Aorta (tissue), 5 donors: ENCODE data around the gene NUP153. TPM values are rescaled to one million over a fixed set of nuclear protein-coding genes. Genes with fewer than 3 reads are reported as not detected.

Source experiments
- ATAC-seq: fragments of 200-7000 bp; cut with Tn5 transposase; one replicate; pipeline ENCODE4 v1.9.1; 2022; ENCODE audit warnings: moderate library complexity; ENCODE audit not compliant: low FRiP score
- DNase-seq, 2 donors: peaks; one replicate each; pipeline ENCODE4 v3.0.0-alpha.2; 2020
- H3K27ac ChIP-seq, 2 donors: one replicate each; pipeline ENCODE4 v1.5.1; 2013; ENCODE audit warnings: low read length in 2 of 2, mild to moderate bottlenecking in 2 of 2, moderate library complexity in 2 of 2, control low read depth in 1 of 2, inconsistent platforms in 1 of 2, low read depth in 1 of 2
- H3K27me3 ChIP-seq, 2 donors: one replicate each; pipeline ENCODE4 v1.6.1; 2013; ENCODE audit warnings: control low read depth in 1 of 2, low read length in 1 of 2, mild to moderate bottlenecking in 1 of 2, moderate library complexity in 1 of 2; ENCODE audit not compliant: insufficient read depth in 2 of 2, control insufficient read depth in 1 of 2
- H3K36me3 ChIP-seq, 2 donors: one replicate each; pipeline ENCODE4 v1.6.1; 2013; ENCODE audit warnings: control low read depth in 1 of 2, low read length in 1 of 2, mild to moderate bottlenecking in 1 of 2; ENCODE audit not compliant: insufficient read depth in 2 of 2, control insufficient read depth in 1 of 2
- H3K4me1 ChIP-seq, 2 donors: one replicate each; pipeline ENCODE4 v1.6.1; 2013; ENCODE audit warnings: low read length in 2 of 2, control low read depth in 1 of 2, mild to moderate bottlenecking in 1 of 2, moderate library complexity in 1 of 2; ENCODE audit not compliant: insufficient read depth in 2 of 2, control insufficient read depth in 1 of 2
- H3K4me3 ChIP-seq, 2 donors: one replicate each; pipeline ENCODE4 v1.5.1; 2013; ENCODE audit warnings: low read length in 2 of 2, control low read depth in 1 of 2, mild to moderate bottlenecking in 1 of 2
- H3K9me3 ChIP-seq: one replicate; pipeline ENCODE4 v1.6.1; 2013; ENCODE audit warnings: mild to moderate bottlenecking, low read length; ENCODE audit not compliant: control insufficient read depth
- WGBS, 2 donors: extraction: QIAGEN DNeasy Blood & Tissue Kit; methylation state at CpG; one replicate each; pipeline ENCODE4 v1.1.7; 2013; 5-methylcytosine and 5-hydroxymethylcytosine counted together
- intact Hi-C, 2 donors: fragments of 100-400 bp; cut with DNase I; formaldehyde crosslinking; loops; one replicate each; pipeline versions ENCODE4 v1.14.2 to v1.15.0; 2022
- polyA plus RNA-seq, 2 donors: library from polyadenylated mRNA; stranded (reverse); fragments of 200-250 nt; gene quantifications; one replicate each; pipeline ENCODE4 v1.2.3, GENCODE V29; 2013
- total RNA-seq, 2 donors: library from RNA; stranded (reverse); fragmentation: NEBNext Ultra II Directional; extraction: Animal tissue kit (Norgen Biotek cat#: 25700); gene quantifications; one replicate each; pipeline ENCODE4 v1.2.1, GENCODE V29; 2021
- donor health status: healthy with polysubstance abuse.
- donor health status: Bipolar disorder and iron deficiency.
- donor health status: DM: no; HTN: no; CAD: no.
- donor health status: DM: no; HTN: no; CAD: no.
- donor health status: DM: yes; HTN: yes; CAD: no.

The NUP153 gene
- total and polyA plus RNA-seq, 4 donors: 6.4 to 42.0 (median 21.7) TPM

DNA sequence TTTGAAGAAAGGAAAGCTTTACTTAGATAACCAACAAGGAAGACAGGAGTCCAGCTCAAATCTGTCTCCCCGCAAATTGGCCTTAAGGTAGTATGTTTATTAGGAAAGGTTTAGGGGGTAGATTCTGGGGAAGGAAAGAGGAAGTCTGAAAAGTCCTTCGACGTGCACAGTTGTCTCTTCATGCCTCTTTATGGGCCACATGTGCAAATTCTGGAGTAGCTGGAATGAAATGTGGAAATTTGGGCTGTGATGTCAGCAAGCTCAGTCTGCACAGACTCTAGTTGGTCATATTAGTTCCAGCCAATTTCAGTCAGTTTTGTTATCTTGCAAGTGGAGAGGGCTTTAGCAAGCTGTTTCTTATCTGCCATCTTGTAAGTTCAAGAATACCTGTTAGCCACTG is 50.1 kb downstream of the NUP153 start:
- WGBS, 2 donors: 37 to 41% methylated on average over 3 of the region's 3 CpGs

DNA sequence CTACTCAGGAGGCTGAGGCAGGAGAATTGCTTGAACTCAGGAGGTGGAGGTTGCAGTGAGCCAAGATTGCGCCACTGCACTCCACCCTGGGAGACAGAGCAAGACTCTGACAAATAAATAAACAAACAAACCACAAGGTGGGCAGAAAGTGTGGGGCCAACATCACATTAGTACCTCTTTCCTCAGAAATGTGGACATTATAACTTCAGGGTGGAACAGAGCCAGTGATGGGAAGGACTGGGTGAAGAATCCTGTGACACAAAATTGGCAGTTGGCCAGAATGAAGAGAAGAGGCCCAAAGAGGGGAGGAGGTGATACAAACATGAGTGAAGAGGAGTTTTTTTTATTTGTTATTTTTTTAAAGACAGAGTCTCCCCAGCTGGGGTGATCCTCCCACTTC is 50.6 kb downstream of the NUP153 start:
- ATAC-seq (no peak), DNase-seq (no peak)
- Histone ChIP-seq H3K36me3 (peaks cover 0 to 2% of the 10 kb centered on the region in 2 donors), H3K27ac (no peak overlapping the region), H3K4me3 (no peak overlapping the region), H3K9me3 (no peaks in the 10 kb centered on the region), H3K4me1 (peaks cover 2 to 3% of the 10 kb centered on the region in 2 donors), H3K27me3 (no peaks in the 10 kb centered on the region)
- intact Hi-C loops: no loop called here
- 95 to 96% methylated on average over 1 of the region's 1 CpG for WGBS, 2 donors

More for the DNA sequence above, 50.1 kb downstream of the NUP153 start:
- peaks cover 2 to 3% of the 10 kb centered on the region in 2 donors for H3K4me1 ChIP-seq
- DNase-seq (no peak), ATAC-seq (no peak)
- no peak overlapping the region for H3K4me3 ChIP-seq
- peaks cover 0 to 2% of the 10 kb centered on the region in 2 donors for H3K36me3 ChIP-seq
- H3K27ac ChIP-seq: no peak overlapping the region
- H3K27me3 ChIP-seq: no peaks in the 10 kb centered on the region
- intact Hi-C loops: no loop called here
- H3K9me3 ChIP-seq: no peaks in the 10 kb centered on the region

DNA sequence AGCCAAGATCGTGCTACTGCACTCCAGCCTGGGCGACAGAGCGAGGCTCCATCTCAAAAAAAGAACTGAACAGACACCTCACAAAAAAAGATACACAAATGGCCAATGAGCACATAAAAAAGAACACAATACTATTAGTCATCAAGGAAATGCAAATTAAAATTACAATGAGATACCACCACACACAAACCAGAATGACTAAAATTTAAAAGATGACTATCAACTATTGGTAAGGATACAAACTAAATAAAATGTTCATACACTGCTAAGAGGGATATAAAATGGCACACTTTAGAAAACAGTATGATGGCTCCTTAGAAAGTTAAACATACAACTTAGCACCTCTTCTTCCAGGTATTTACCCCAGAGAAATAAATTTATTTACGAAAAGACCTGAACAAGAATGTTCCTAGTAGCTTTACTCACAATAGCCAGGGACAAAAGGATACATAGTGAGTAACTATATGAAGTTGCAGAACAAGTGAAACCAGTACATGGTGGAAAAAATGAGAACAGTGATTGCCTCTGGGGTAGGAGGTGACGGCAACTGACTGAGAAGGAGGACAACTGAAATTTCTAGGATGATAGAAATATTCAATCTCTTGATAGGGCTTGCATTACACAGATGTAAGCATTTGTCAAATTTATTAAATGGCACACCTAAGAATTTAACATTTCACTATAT is 53.4 kb downstream of the NUP153 start:
- DNase-seq (no peak), ATAC-seq (no peak)
- H3K4me3 ChIP-seq: no peak overlapping the region
- no peaks in the 10 kb centered on the region for H3K27me3 ChIP-seq
- no peaks in the 10 kb centered on the region for H3K36me3 ChIP-seq
- H3K4me1 ChIP-seq: peaks cover 3% of the 10 kb centered on the region in 2 donors
- H3K9me3 ChIP-seq: no peaks in the 10 kb centered on the region
- intact Hi-C loops: no loop called here
- 77 to 79% methylated on average over 5 of the region's 5 CpGs for WGBS, 2 donors
- H3K27ac ChIP-seq: no peak overlapping the region

DNA sequence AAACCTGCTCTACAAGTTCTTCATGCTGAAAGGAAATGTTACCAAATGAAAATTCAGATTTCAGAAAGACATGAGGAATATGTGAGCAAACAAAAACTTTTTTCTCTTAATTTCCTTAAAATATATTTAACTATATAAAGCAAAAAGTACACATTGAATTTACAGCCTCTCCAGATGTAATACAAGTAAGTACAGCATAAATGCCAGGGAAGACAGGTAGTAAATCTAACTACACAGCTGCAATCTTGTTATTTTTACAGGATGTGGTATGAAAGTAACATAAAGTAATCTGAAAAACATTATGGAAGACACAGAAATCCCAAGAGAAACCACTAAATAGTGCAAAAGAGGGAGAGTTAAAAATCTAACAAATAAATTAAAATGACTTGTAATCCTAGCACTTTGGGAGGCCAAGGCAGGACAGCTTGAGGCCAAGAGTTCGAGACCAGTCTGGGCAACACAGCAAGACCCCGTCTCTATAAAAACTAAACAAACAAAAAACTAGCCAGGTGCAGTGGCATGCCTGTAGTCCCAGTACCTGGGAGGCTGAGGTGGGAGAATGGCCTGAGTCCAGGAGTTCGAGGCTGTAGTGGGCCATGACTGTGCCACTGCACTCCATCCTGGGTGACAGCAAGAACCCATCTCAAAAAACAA is 55.9 kb downstream of the NUP153 start:
- 88% methylated on average over 3 of the region's 3 CpGs for WGBS, 2 donors
- intact Hi-C loops: no loop called here

DNA sequence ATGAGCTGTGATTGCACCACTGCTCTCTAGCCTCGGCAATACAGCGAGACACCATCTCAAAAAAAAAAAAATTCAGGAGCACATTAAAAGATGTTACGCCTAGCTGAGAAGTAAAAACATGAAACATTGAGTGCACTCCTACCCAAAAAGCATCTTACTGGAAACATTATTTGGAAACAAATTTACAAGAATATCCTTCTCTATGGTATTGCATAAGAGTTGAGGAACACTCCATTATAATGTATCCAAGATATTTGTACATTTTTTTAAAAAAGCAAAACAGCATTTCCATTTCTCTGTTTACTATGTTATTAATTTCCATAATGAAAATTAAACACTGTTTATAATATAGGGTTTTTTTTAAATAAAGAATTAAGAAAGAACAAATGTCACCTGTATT is 58.0 kb downstream of the NUP153 start:
- peaks cover 0 to 2% of the 10 kb centered on the region in 2 donors for H3K36me3 ChIP-seq
- no peak overlapping the region for H3K4me3 ChIP-seq
- no peaks in the 10 kb centered on the region for H3K9me3 ChIP-seq
- no peaks in the 10 kb centered on the region for H3K27me3 ChIP-seq
- ATAC-seq (no peak), DNase-seq (no peak)
- 95 to 99% methylated on average over 3 of the region's 3 CpGs for WGBS, 2 donors
- no peak overlapping the region for H3K27ac ChIP-seq
- H3K4me1 ChIP-seq: peaks cover 0 to 1% of the 10 kb centered on the region in 2 donors
- intact Hi-C loops: no loop called here

More for the DNA sequence above, 55.9 kb downstream of the NUP153 start:
- H3K4me1 ChIP-seq: peaks cover 0 to 1% of the 10 kb centered on the region in 2 donors
- no peak for DNase-seq
- no peak for ATAC-seq
- no peak overlapping the region for H3K27ac ChIP-seq
- H3K27me3 ChIP-seq: no peaks in the 10 kb centered on the region
- no peak overlapping the region for H3K4me3 ChIP-seq
- no peaks in the 10 kb centered on the region for H3K36me3 ChIP-seq
- no peaks in the 10 kb centered on the region for H3K9me3 ChIP-seq

DNA sequence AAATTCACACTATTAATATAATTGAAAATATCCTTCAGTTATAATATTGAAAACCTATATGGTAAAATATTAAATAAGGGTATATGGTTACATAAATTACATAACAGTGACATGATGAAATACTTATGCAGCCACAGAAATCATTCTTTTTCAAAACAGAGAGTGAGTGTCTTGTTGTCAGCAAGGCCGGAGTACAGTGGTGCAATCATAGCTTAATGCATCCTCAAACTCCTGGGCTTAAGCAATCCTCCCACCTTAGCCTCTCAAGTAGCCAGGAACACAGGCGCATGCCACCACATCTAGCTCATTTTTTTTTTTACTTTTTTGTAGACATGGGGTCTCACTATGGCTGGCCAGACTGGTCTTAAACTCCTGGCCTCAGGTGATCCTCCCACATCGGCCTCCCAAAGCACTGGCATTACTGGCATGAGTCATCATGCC is 66.2 kb downstream of the NUP153 start:
- Histone ChIP-seq H3K27me3 (no peaks in the 10 kb centered on the region), H3K36me3 (peaks cover 4% of the 10 kb centered on the region in 2 donors), H3K4me1 (peaks cover 0 to 2% of the 10 kb centered on the region in 2 donors), H3K27ac (peak overlapping the region in 1 of 2 donors; percentile 17), H3K9me3 (no peaks in the 10 kb centered on the region), H3K4me3 (no peak overlapping the region)
- intact Hi-C loops: no loop called here
- DNase-seq (no peak), ATAC-seq (no peak)
- WGBS, 2 donors: 91 to 92% methylated on average over 3 of the region's 3 CpGs

DNA sequence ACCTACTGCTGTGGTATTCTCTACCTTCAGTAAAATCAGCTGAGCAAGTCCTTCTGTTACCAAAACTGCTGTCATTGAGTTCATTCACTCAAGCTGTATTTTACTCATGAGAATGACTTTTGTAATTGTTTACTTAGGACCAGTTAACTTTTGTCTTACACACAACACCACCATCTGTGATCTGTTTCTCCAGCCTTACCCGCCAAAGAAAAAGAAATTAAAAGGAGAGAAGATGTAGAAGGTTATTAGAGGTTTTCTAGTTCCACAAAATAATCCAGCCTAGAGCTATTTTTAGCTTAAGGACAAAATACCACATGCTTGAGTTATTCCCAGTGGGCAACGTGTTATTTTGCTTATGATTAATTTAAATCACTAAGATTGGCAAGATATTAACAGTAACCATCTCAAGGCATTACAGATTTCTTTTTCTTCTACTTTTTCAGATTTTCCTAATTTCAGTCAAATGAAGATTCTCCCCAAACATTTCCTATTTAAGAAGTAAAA is 68.5 kb downstream of the NUP153 start:
- H3K36me3 ChIP-seq: peaks cover 4% of the 10 kb centered on the region in 2 donors
- intact Hi-C loops: no loop called here
- ATAC-seq: no peak

DNA sequence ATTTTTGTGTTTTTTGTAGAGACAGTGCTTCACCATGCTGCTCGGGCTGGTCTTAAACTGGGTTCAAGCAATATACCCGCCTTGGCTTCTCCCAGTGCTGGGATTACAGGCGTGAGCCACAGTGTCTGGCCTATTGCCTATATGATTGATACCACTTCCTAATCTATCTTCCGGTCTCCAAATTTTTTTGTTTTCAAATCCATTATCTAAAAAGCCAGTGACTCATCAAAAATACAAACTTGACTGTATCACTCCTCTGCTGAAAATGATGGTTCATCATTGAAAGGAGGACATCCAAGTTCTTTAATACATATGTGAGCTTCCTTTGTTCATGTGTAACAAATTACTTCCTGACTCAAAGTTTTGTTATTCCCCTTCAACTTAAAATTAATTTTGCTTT is 71.2 kb downstream of the NUP153 start:
- H3K36me3 ChIP-seq: peaks cover 4% of the 10 kb centered on the region in 2 donors
- ATAC-seq (no peak), DNase-seq (no peak)
- 95 to 99% methylated on average over 4 of the region's 4 CpGs for WGBS, 2 donors
- H3K27ac ChIP-seq: no peak overlapping the region
- intact Hi-C loops: no loop called here
- no peaks in the 10 kb centered on the region for H3K9me3 ChIP-seq
- no peaks in the 10 kb centered on the region for H3K27me3 ChIP-seq
- H3K4me3 ChIP-seq: no peak overlapping the region
- H3K4me1 ChIP-seq: peaks cover 3 to 9% of the 10 kb centered on the region in 2 donors

More for the DNA sequence above, 68.5 kb downstream of the NUP153 start:
- Histone ChIP-seq H3K4me3 (peak overlapping the region in 1 of 2 donors; percentile 18), H3K4me1 (peaks cover 3 to 6% of the 10 kb centered on the region in 2 donors), H3K27ac (peak overlapping the region in 1 of 2 donors; percentile 12), H3K9me3 (no peaks in the 10 kb centered on the region), H3K27me3 (no peaks in the 10 kb centered on the region)
- DNase-seq: no peak
- WGBS, 2 donors: 3% methylated on average over 2 of the region's 2 CpGs
